HG03342 (cell line): ENCODE measurements around the gene ST3GAL2.
"Not testable (repeated sequence)": the region's sequence is repeated elsewhere in the genome, so short reads cannot be mapped to it uniquely, and the experiment has no call there.

Source experiments
- ATAC-seq: cut with Tn5 transposase; IDR thresholded peaks from one replicate; pipeline ENCODE4 v1.9.1; 2021; ENCODE audit warnings: mild to moderate bottlenecking, moderate library complexity; ENCODE audit not compliant: unreplicated experiment

ST3GAL2 gene

GRCh38 chr16:70468776-70469525 is 30.1 kb upstream of the ST3GAL2 start:
- no peak for ATAC-seq

- ATAC-seq = no peak
These were observed 28.7 kb upstream of the ST3GAL2 start for GRCh38 chr16:70467608-70468007.

DNA sequence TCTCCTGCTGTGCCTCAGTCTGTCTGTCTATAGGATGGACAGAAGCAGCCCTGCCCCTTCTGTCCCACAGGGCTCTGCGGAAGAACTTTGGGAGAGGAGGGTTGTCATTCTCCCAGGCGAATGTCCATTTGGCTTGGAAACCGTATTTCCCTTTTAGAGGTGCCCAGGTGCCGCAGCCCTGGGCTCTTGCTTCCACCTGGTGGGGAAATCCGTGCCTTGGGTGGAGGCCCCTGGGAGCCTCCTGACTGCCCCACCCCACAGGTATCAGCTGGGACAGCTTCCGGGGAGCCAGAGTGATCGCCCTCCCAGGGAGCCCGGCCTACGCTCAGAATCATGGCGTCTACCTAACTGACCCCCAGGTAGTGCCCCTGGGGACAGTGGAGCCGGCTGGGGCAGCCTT is 28.2 kb upstream of the ST3GAL2 start:
- ATAC-seq = no peak

GRCh38 chr16:70466805-70467076 is 27.8 kb upstream of the ST3GAL2 start:
- ATAC-seq = no peak

- no peak for ATAC-seq
These were observed 27.3 kb upstream of the ST3GAL2 start for GRCh38 chr16:70465999-70466804.

GRCh38 chr16:70463235-70463634 is 24.3 kb upstream of the ST3GAL2 start:
- no peak for ATAC-seq

- ATAC-seq = no peak
These were observed 21.9 kb upstream of the ST3GAL2 start for GRCh38 chr16:70460737-70461261.

DNA sequence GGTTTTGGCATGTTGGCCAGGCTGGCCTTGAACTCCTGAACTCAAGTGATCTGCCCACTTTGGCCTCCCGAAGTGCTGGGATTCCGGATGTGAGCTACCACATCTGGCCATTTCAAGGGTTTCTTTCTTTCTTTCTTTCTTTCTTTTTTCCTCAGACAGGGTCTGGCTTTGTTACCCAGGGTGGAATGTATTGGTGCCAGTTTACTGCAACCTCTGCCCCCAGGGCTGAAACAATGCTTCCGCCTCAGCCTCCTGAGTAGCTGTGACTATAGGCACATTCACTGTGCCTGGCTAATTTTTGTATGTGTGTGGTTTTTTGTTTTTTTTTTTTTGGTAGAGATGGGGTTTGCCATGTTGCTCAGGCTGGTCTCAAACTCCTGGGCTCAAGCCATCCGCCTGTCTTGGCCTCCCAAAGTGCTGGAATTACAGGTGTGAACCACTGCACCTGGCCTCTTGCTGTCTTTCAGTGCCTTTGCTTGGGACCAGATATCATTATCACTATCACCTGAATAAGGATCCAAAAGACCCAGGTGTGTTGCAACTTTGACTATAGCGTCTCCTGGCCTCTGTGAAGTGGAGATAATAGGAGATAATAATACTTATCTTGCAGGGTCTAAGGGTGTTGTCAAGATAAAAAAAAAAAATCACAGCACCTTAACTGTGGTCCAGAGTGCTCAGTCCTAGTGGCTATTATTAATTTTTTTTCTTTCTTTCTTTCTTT is 18.7 kb upstream of the ST3GAL2 start:
- ATAC-seq = no peak

DNA sequence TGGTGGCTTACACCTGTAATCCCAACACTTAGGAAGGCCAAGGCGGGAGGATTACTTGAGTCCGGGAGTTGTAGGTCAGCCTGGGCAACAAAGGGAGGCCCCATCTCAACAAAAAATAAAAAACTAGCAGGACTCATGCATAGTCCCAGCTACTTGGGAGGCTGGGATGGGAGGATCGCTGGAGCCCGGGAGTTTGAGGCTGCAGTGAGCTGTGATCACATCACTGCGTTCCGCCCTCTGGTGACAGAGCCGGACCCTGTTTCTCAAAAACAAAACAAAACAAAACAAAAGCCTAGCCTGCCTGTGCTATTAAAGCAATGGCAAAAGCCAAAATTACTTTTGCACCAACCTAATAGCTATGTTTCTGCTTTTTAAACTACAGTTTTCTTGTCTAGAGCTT is 17.0 kb upstream of the ST3GAL2 start:
- ATAC-seq = no peak

GRCh38 chr16:70454222-70455034 is 15.5 kb upstream of the ST3GAL2 start, which contains the start of gene FCSK:
FCSK (plus strand) TSS chr16:70454595; CDS start chr16:70463191, 8,596 bp downstream.
- ATAC-seq = peak; percentile 83

DNA sequence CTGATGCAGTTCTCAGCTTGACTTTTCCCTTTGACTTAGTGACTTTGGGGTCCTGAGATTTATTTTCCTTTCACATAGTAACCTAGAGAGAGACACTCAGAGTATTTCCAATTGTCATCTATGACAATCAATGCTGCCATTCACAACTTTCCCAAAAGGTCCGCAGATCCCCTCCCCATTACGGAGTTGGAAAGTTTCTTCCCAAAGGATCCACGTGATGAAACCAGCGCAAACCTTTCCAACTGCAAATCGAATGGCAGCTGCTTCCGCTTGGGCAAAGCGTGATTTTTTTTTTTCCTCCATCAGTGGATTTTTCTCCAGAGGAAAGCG is 15.0 kb upstream of the ST3GAL2 start:
- no peak for ATAC-seq

GRCh38 chr16:70453117-70453891 is 14.4 kb upstream of the ST3GAL2 start:
- ATAC-seq = no peak

GRCh38 chr16:70451004-70451340 is 12.1 kb upstream of the ST3GAL2 start:
- not testable (repeated sequence) for ATAC-seq

- not testable (repeated sequence) for ATAC-seq
These were observed 11.5 kb upstream of the ST3GAL2 start for GRCh38 chr16:70450142-70451003.

- ATAC-seq = no peak
These were observed 9.2 kb upstream of the ST3GAL2 start for GRCh38 chr16:70448075-70448474.

GRCh38 chr16:70444249-70445063 is 5.6 kb upstream of the ST3GAL2 start:
- no peak for ATAC-seq

DNA sequence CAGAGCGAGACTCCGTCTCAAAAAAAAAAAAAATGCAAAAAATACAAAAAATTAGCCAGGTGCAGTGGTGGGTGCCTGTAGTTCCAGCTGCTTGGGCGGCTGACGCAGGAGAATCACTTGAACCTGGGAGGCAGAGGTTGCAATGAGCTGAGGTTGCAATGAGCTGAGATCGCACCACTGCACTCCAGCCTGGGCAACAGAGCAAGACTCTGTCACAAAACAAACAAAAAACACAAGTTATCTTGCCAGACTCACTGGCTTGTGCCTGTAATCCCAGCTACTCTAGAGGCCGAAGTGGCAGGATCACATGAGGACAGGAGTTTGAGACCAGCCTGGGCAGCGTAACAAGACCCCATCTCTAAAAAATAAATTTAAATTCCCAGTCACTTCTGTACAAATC is 3.4 kb upstream of the ST3GAL2 start:
- no peak for ATAC-seq

GRCh38 chr16:70441406-70441990 is 2.6 kb upstream of the ST3GAL2 start:
- no peak for ATAC-seq
